ENCODE data around the gene CCDC167.

The CCDC167 gene

DNA sequence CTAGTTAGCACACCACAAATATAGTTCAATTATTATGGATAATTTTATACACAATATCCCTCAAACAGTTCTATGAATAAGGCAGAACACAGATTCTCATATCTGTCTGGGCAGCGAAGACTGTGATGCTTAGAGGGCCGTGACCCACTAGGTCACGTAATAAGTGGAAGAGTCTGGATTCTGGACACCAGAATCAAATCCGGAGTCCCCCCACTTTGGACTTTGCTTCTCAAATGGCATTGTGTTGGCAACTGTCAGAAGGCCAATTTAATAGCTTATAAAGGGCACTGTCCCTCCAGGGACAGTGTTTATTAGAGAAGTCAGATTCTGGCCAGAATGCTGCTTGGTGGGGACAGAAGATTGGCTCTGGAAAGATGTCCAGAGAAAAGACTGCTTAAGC is 6.8 kb upstream of the CCDC167 start:
- TF ChIP-seq, protein P1, sequence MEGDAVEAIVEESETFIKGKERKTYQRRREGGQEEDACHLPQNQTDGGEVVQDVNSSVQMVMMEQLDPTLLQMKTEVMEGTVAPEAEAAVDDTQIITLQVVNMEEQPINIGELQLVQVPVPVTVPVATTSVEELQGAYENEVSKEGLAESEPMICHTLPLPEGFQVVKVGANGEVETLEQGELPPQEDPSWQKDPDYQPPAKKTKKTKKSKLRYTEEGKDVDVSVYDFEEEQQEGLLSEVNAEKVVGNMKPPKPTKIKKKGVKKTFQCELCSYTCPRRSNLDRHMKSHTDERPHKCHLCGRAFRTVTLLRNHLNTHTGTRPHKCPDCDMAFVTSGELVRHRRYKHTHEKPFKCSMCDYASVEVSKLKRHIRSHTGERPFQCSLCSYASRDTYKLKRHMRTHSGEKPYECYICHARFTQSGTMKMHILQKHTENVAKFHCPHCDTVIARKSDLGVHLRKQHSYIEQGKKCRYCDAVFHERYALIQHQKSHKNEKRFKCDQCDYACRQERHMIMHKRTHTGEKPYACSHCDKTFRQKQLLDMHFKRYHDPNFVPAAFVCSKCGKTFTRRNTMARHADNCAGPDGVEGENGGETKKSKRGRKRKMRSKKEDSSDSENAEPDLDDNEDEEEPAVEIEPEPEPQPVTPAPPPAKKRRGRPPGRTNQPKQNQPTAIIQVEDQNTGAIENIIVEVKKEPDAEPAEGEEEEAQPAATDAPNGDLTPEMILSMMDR (conservative IDR thresholded peaks at IDR 0.05; ENCODE audit: low read depth, low read length), result no peak
- no peak overlapping the region for H3K9ac ChIP-seq
- H3K4me1 ChIP-seq (ENCODE audit: low read depth, poor library complexity, severe bottlenecking), result peaks cover 12% of the 10 kb centered on the region
- no peak overlapping the region for H2AFZ ChIP-seq (ENCODE audit: low read depth)
- H3K4me2 ChIP-seq, result no peak overlapping the region
- H3K79me2 ChIP-seq (ENCODE audit: insufficient read depth, low read depth), result no peaks in the 10 kb centered on the region
- no peaks in the 10 kb centered on the region for H3K27me3 ChIP-seq (ENCODE audit: insufficient read depth, low read depth)
- no peak overlapping the region for H3K4me3 ChIP-seq (IDR thresholded peaks at IDR 0.05; ENCODE audit: insufficient read depth, low read depth, low read length)
- no peak overlapping the region for H3K27ac ChIP-seq
- no peaks in the 10 kb centered on the region for H4K20me1 ChIP-seq (ENCODE audit: insufficient read depth)
- no peaks in the 10 kb centered on the region for H3K36me3 ChIP-seq (ENCODE audit: insufficient read depth)

DNA sequence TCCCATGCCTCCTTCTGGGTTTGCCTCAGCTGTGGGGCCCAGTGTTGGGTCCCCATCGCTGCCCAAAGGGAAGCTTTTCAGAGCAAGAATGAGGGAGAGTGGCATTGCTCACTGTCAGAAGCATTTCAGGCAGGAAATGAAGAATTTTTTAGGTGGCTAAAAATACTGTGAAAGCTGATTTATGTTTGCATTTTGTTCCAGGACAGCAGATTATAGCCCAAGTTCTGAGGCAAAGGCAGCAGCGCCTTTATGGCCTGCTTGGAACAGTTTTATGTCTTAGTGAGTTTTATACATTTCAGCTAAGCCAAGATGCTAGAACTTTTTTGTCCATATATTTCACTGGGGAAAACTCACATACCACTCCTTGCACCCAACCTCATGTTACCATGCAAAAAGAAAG is 4.3 kb upstream of the CCDC167 start:
- H3K79me2 ChIP-seq (ENCODE audit: insufficient read depth, low read depth), result no peaks in the 10 kb centered on the region
- H3K4me3 ChIP-seq (IDR thresholded peaks at IDR 0.05; ENCODE audit: insufficient read depth, low read depth, low read length), result no peak overlapping the region
- H2AFZ ChIP-seq (ENCODE audit: low read depth), result no peak overlapping the region
- no peak overlapping the region for H3K9ac ChIP-seq
- no peak overlapping the region for H3K27ac ChIP-seq
- no peak overlapping the region for H3K4me2 ChIP-seq
- H3K27me3 ChIP-seq (ENCODE audit: insufficient read depth, low read depth), result no peaks in the 10 kb centered on the region
- no peaks in the 10 kb centered on the region for H3K36me3 ChIP-seq (ENCODE audit: insufficient read depth)
- TF ChIP-seq, protein P1 (conservative IDR thresholded peaks at IDR 0.05; ENCODE audit: low read depth, low read length), result no peak
- no peaks in the 10 kb centered on the region for H4K20me1 ChIP-seq (ENCODE audit: insufficient read depth)
- H3K4me1 ChIP-seq (ENCODE audit: low read depth, poor library complexity, severe bottlenecking), result peaks cover 17% of the 10 kb centered on the region

DNA sequence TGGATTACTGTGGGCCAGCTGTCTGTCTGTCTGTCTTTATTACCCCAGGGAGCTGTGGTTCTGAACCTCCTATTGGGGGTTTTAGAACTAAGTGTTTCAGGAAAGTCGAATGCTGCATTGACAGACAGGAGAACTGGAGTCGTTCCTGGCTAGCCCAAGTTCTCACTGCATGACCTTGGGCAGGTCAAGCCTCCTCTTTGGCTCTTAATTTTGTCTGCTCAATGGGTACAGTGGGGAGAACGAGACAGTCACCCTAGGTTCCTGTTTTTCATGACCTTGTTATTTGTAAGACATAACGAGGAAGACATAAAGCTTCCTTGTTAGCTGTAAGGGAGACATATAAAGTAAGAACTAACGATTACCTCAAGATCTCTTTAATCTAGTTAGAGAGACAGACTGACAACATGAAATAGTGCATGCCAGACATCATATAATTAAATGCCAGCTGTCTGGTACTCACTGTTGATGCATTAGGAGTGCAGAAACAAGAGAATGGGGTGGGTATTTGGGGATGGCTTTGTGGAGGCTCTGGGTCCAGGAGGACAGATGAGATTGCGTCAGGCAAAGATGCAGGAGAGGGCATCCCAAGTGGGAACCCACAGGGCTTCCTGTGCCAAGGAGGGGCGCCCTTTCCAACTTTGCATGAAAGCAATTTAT is 3.7 kb upstream of the CCDC167 start:
- Histone ChIP-seq H3K4me2 (no peak overlapping the region), H3K27ac (no peak overlapping the region), H3K4me3 (IDR thresholded peaks at IDR 0.05; ENCODE audit: insufficient read depth, low read depth, low read length) (no peak overlapping the region), H3K27me3 (ENCODE audit: insufficient read depth, low read depth) (no peaks in the 10 kb centered on the region), H2AFZ (ENCODE audit: low read depth) (no peak overlapping the region), H3K9ac (no peak overlapping the region), H3K4me1 (ENCODE audit: low read depth, poor library complexity, severe bottlenecking) (peaks cover 17% of the 10 kb centered on the region), H3K36me3 (ENCODE audit: insufficient read depth) (no peaks in the 10 kb centered on the region), H4K20me1 (ENCODE audit: insufficient read depth) (no peaks in the 10 kb centered on the region), H3K79me2 (ENCODE audit: insufficient read depth, low read depth) (no peaks in the 10 kb centered on the region)
- TF ChIP-seq, protein P1 (conservative IDR thresholded peaks at IDR 0.05; ENCODE audit: low read depth, low read length), result no peak

DNA sequence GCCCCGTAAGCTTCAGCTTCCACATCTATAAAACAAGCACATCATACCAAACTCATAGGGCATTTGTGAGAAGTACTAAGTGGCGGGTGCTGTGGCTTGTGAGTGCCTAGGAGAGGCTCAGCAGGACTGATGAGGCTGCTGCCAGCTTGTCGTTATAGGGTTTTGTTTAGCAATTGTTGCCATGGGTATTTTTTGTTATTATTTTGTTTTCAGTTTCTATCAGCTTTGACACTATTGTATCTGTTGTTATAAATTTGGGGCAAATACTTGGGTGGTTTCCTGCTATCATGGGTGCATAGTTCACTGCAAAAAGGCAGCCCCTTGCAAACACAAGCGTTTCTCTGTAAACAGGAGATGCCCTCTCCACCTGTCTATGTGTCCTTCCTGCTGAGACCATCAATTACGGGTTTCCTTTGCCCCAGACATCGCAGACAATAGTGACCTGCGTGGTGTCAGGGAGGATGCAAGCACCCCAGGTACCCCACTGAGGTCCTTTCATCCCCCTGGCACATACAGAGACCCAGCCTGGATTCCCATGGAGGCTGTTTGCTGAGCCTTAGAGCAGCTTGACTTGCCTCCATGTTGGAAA is 3.1 kb upstream of the CCDC167 start:
- Histone ChIP-seq H3K27ac (no peak overlapping the region), H3K4me2 (no peak overlapping the region), H4K20me1 (ENCODE audit: insufficient read depth) (no peaks in the 10 kb centered on the region), H2AFZ (ENCODE audit: low read depth) (no peak overlapping the region), H3K79me2 (ENCODE audit: insufficient read depth, low read depth) (no peaks in the 10 kb centered on the region), H3K4me3 (IDR thresholded peaks at IDR 0.05; ENCODE audit: insufficient read depth, low read depth, low read length) (no peak overlapping the region), H3K9ac (no peak overlapping the region), H3K36me3 (ENCODE audit: insufficient read depth) (no peaks in the 10 kb centered on the region), H3K4me1 (ENCODE audit: low read depth, poor library complexity, severe bottlenecking) (peaks cover 12% of the 10 kb centered on the region), H3K27me3 (ENCODE audit: insufficient read depth, low read depth) (no peaks in the 10 kb centered on the region)
- TF ChIP-seq, protein P1 (conservative IDR thresholded peaks at IDR 0.05; ENCODE audit: low read depth, low read length), result no peak

All from KMS-11 (cell line).